Tibial artery (tissue), 4 donors: Measurements from ENCODE around the gene PHLDB2.

Experiments
- DNase-seq, 2 donors: peaks; one replicate each; pipeline ENCODE4 v3.0.0-alpha.2; 2019
- H3K27ac ChIP-seq, 2 donors: fragments of 200-600 bp; sonication (generic) in 1 of 2; 1 replicate in 1 of 2; 2 replicates in 1 of 2; pipeline ENCODE4 v1.5.1; 2018 to 2019; ENCODE audit warnings: mild to moderate bottlenecking in 1 of 2
- H3K27me3 ChIP-seq, 2 donors: fragments of 200-600 bp; sonication (generic) in 1 of 2; one replicate each; pipeline versions ENCODE4 v1.5.1 to v1.6.0; 2016 to 2019
- H3K36me3 ChIP-seq, 3 donors: fragments of 200-600 bp; sonication (generic) in 2 of 3; one replicate each; pipeline ENCODE4 v1.5.1; 2016 to 2019; ENCODE audit warnings: mild to moderate bottlenecking in 2 of 3
- H3K4me1 ChIP-seq, 4 donors: fragments of 200-600 bp; sonication (generic) in 2 of 4; 1 replicate in 3 of 4; 2 replicates in 1 of 4; pipeline ENCODE4 v1.5.1; 2016 to 2019
- H3K4me3 ChIP-seq, 2 donors: fragments of 200-600 bp; sonication (generic) in 1 of 2; 1 replicate in 1 of 2; 2 replicates in 1 of 2; pipeline ENCODE4 v1.5.1; 2018 to 2019; ENCODE audit warnings: mild to moderate bottlenecking in 2 of 2
- H3K9me3 ChIP-seq, 3 donors: fragments of 200-600 bp; sonication (generic) in 1 of 3; one replicate each; pipeline ENCODE4 v1.5.1; 2016 to 2019
- CTCF ChIP-seq, 2 experiments: fragments of 200-600 bp in 1 of 2; fragments of 450-650 bp in 1 of 2; IDR thresholded peaks; one replicate each; pipeline ENCODE4 v1.5.1; 2017 to 2019; ENCODE audit warnings: antibody characterized with exemption in 2 of 2, mild to moderate bottlenecking in 1 of 2, moderate library complexity in 1 of 2
- intact Hi-C: fragments of 100-400 bp; cut with DNase I; formaldehyde crosslinking; loops from one replicate; pipeline ENCODE4 v1.15.0; 2023; ENCODE audit warnings: low total_unique reads

Gene PHLDB2

GRCh38 chr3:111882194-111882593, 23.1 kb downstream of the PHLDB2 start:
- TF ChIP-seq CTCF (IDR thresholded peaks at IDR 0.05): no peak
- peaks cover 0 to 14% (median 0%) of the 10 kb centered on the region in 3 donors for H3K9me3 ChIP-seq
- H3K36me3 ChIP-seq: peaks cover 13 to 29% (median 14%) of the 10 kb centered on the region in 3 donors
- H3K27me3 ChIP-seq: no peaks in the 10 kb centered on the region
- no peak for DNase-seq
- peak overlapping the region in 1 of 2 donors; percentile 45 for H3K27ac ChIP-seq
- H3K4me1 ChIP-seq: peaks cover 0 to 78% (median 16%) of the 10 kb centered on the region in 4 donors
- no peak overlapping the region for H3K4me3 ChIP-seq
- intact Hi-C loops: no loop called here

GRCh38 chr3:111882799-111883198, 23.7 kb downstream of the PHLDB2 start:
- peak overlapping the region in 1 of 2 donors; percentile 45 for H3K27ac ChIP-seq

GRCh38 chr3:111884411-111885018, 25.4 kb downstream of the PHLDB2 start:
- intact Hi-C loops: no loop called here
- Histone ChIP-seq H3K27ac (peak overlapping the region; percentile 7 to 31), H3K4me3 (no peak overlapping the region), H3K36me3 (peaks cover 13 to 34% (median 14%) of the 10 kb centered on the region in 3 donors), H3K27me3 (no peaks in the 10 kb centered on the region), H3K4me1 (peaks cover 0 to 93% (median 20%) of the 10 kb centered on the region in 4 donors), H3K9me3 (peaks cover 0 to 14% (median 0%) of the 10 kb centered on the region in 3 donors)
- no peak for TF ChIP-seq CTCF (IDR thresholded peaks at IDR 0.05)
- no peak for DNase-seq

More at GRCh38 chr3:111882799-111883198, 23.7 kb downstream of the PHLDB2 start:
- intact Hi-C loops: no loop called here
- Histone ChIP-seq H3K4me1 (peaks cover 0 to 84% (median 18%) of the 10 kb centered on the region in 4 donors), H3K4me3 (no peak overlapping the region), H3K36me3 (peaks cover 13 to 29% (median 14%) of the 10 kb centered on the region in 3 donors), H3K27me3 (no peaks in the 10 kb centered on the region), H3K9me3 (peaks cover 0 to 14% (median 0%) of the 10 kb centered on the region in 3 donors)
- TF ChIP-seq CTCF (IDR thresholded peaks at IDR 0.05): no peak
- DNase-seq: no peak

GRCh38 chr3:111885578-111885977, 26.5 kb downstream of the PHLDB2 start:
- DNase-seq: no peak
- intact Hi-C loops: no loop called here
- peaks cover 0 to 93% (median 18%) of the 10 kb centered on the region in 4 donors for H3K4me1 ChIP-seq
- H3K27ac ChIP-seq: peak overlapping the region in 1 of 2 donors; percentile 31
- H3K9me3 ChIP-seq: peaks cover 0 to 8% (median 0%) of the 10 kb centered on the region in 3 donors
- H3K36me3 ChIP-seq: peaks cover 14 to 34% (median 20%) of the 10 kb centered on the region in 3 donors
- TF ChIP-seq CTCF (IDR thresholded peaks at IDR 0.05): no peak
- H3K4me3 ChIP-seq: no peak overlapping the region
- H3K27me3 ChIP-seq: no peaks in the 10 kb centered on the region

GRCh38 chr3:111890051-111890580, 31.1 kb downstream of the PHLDB2 start:
- Histone ChIP-seq H3K27ac (no peak overlapping the region), H3K4me3 (no peak overlapping the region)

More at GRCh38 chr3:111890051-111890580, 31.1 kb downstream of the PHLDB2 start:
- Histone ChIP-seq H3K27me3 (no peaks in the 10 kb centered on the region), H3K9me3 (no peaks in the 10 kb centered on the region), H3K4me1 (peaks cover 0 to 84% (median 14%) of the 10 kb centered on the region in 4 donors), H3K36me3 (peaks cover 4 to 18% (median 9%) of the 10 kb centered on the region in 3 donors)
- intact Hi-C loops: no loop called here
- no peak for TF ChIP-seq CTCF (IDR thresholded peaks at IDR 0.05)
- DNase-seq: no peak
